ENCODE measurements around the gene THG1L.

DNA sequence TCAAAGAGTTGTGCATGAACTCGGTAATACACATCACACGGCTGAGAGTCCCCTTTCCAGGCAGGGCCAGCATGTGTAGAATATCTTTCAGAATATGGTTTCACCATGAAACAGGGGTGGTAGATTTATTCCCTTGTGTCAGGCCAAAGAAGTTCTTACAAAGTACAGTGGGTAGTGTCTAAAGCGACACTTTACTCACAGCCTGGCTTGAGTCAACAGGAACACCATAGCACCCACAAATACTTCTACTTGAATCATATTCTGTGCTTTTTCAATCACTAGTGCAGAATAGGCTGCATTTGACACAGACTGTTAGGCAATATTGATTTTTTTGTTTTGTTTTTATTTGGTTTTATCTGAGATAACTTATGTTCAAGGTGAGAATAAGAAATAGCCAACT, 24.9 kb downstream of the THG1L start:
- TF ChIP-seq, protein P1, sequence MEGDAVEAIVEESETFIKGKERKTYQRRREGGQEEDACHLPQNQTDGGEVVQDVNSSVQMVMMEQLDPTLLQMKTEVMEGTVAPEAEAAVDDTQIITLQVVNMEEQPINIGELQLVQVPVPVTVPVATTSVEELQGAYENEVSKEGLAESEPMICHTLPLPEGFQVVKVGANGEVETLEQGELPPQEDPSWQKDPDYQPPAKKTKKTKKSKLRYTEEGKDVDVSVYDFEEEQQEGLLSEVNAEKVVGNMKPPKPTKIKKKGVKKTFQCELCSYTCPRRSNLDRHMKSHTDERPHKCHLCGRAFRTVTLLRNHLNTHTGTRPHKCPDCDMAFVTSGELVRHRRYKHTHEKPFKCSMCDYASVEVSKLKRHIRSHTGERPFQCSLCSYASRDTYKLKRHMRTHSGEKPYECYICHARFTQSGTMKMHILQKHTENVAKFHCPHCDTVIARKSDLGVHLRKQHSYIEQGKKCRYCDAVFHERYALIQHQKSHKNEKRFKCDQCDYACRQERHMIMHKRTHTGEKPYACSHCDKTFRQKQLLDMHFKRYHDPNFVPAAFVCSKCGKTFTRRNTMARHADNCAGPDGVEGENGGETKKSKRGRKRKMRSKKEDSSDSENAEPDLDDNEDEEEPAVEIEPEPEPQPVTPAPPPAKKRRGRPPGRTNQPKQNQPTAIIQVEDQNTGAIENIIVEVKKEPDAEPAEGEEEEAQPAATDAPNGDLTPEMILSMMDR (conservative IDR thresholded peaks at IDR 0.05; ENCODE audit: low read length): no peak
- no peak for TF ChIP-seq EZH2phosphoT487 (IDR thresholded peaks at IDR 0.05; ENCODE audit: borderline replicate concordance)
